Mesodermal cell (in vitro differentiated cells): ENCODE measurements around the gene AGBL4.

Experiments used
- H3K27ac ChIP-seq: 2 replicates; pipeline ENCODE4 v1.7.0; 2013; ENCODE audit warnings: mild to moderate bottlenecking, low read depth, low read length, moderate library complexity; ENCODE audit not compliant: severe bottlenecking
- H3K36me3 ChIP-seq: 2 replicates; pipeline ENCODE4 v1.7.1; 2013; ENCODE audit warnings: mild to moderate bottlenecking, low read length, moderate library complexity; ENCODE audit not compliant: control insufficient read depth, insufficient read depth
- H3K4me1 ChIP-seq: one replicate; pipeline ENCODE4 v1.7.1; 2013; ENCODE audit warnings: mild to moderate bottlenecking, low read length; ENCODE audit not compliant: insufficient read depth, control insufficient read depth, poor library complexity, severe bottlenecking
- H3K4me3 ChIP-seq: 2 replicates; pipeline ENCODE4 v1.7.0; 2013; ENCODE audit warnings: low read length, control low read depth, mild to moderate bottlenecking; ENCODE audit not compliant: insufficient read depth, poor library complexity, severe bottlenecking; ENCODE audit errors: extremely low read depth
- H3K9me3 ChIP-seq: 2 replicates; pipeline ENCODE4 v1.7.1; 2013; ENCODE audit warnings: mild to moderate bottlenecking, low read length, moderate library complexity; ENCODE audit not compliant: control insufficient read depth
- WGBS, 2 experiments: methylation state at CpG; one replicate each; pipeline ENCODE4 v1.1.5; 2013; ENCODE audit warnings: missing lambda C conversion rate in 2 of 2; ENCODE audit not compliant: insufficient coverage in 2 of 2; 5-methylcytosine and 5-hydroxymethylcytosine counted together

Gene AGBL4

GRCh38 chr1:48572646-48573258 lies 1451.0 kb downstream of the AGBL4 start:
- 36 to 45% methylated on average over 4 to 5 of the region's 7 CpGs for WGBS, 2 experiments
- no peak overlapping the region for H3K4me3 ChIP-seq
- H3K36me3 ChIP-seq, result no peaks in the 10 kb centered on the region
- no peaks in the 10 kb centered on the region for H3K4me1 ChIP-seq
- H3K27ac ChIP-seq, result no peak overlapping the region
- no peaks in the 10 kb centered on the region for H3K9me3 ChIP-seq

GRCh38 chr1:48572134-48572533 lies 1451.6 kb downstream of the AGBL4 start:
- no peak overlapping the region for H3K27ac ChIP-seq
- H3K36me3 ChIP-seq, result no peaks in the 10 kb centered on the region
- WGBS, 2 experiments, result 93 to 95% methylated on average over 2 of the region's 4 CpGs
- no peak overlapping the region for H3K4me3 ChIP-seq
- no peaks in the 10 kb centered on the region for H3K9me3 ChIP-seq
- no peaks in the 10 kb centered on the region for H3K4me1 ChIP-seq

- no peaks in the 10 kb centered on the region for H3K9me3 ChIP-seq
- H3K27ac ChIP-seq, result no peak overlapping the region
- WGBS, 2 experiments, result 94 to 100% methylated on average over 2 of the region's 3 CpGs
- no peaks in the 10 kb centered on the region for H3K36me3 ChIP-seq
- no peaks in the 10 kb centered on the region for H3K4me1 ChIP-seq
- H3K4me3 ChIP-seq, result no peak overlapping the region
Observed at GRCh38 chr1:48571303-48571987, 1452.3 kb downstream of the AGBL4 start.

- no peaks in the 10 kb centered on the region for H3K4me1 ChIP-seq
- 65 to 79% methylated on average over 6 of the region's 7 CpGs for WGBS, 2 experiments
- H3K9me3 ChIP-seq, result no peaks in the 10 kb centered on the region
- no peaks in the 10 kb centered on the region for H3K36me3 ChIP-seq
- H3K4me3 ChIP-seq, result no peak overlapping the region
- H3K27ac ChIP-seq, result no peak overlapping the region
Observed at GRCh38 chr1:48570568-48570967, 1453.2 kb downstream of the AGBL4 start.

- no peak overlapping the region for H3K27ac ChIP-seq
- no peak overlapping the region for H3K4me3 ChIP-seq
- H3K4me1 ChIP-seq, result no peaks in the 10 kb centered on the region
- H3K9me3 ChIP-seq, result no peaks in the 10 kb centered on the region
- no peaks in the 10 kb centered on the region for H3K36me3 ChIP-seq
- WGBS, 2 experiments, result 60 to 100% methylated on average over 1 of the region's 2 CpGs
Observed at GRCh38 chr1:48568501-48568900, 1455.3 kb downstream of the AGBL4 start.

DNA sequence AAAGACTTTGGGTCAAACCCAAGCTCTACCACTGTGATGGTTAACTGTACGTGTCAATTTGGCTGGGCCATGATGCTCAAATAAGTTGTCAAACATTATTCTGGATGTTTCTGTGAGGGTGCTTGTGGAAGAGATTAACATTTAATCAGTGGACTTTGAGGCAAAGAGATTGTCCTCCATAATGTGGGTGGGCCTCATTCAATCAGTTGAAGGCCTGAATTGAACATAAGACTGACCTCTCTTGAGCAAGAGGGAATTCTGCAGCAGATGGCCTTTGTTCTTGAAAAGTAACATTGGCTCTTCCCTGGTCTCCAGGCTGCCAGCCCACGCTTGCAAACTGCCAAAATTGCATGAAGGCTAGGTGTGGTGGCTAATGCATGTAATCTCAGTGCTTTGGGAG lies 1457.3 kb downstream of the AGBL4 start:
- no peak overlapping the region for H3K27ac ChIP-seq
- no peaks in the 10 kb centered on the region for H3K4me1 ChIP-seq
- no peaks in the 10 kb centered on the region for H3K36me3 ChIP-seq
- 90 to 100% methylated on average over 2 of the region's 2 CpGs for WGBS, 2 experiments
- no peaks in the 10 kb centered on the region for H3K9me3 ChIP-seq
- H3K4me3 ChIP-seq, result no peak overlapping the region

- H3K4me1 ChIP-seq, result no peaks in the 10 kb centered on the region
- H3K9me3 ChIP-seq, result no peaks in the 10 kb centered on the region
- no CpG with 5 or more reads among the region's 1 CpG for WGBS, 2 experiments
- H3K27ac ChIP-seq, result no peak overlapping the region
- no peak overlapping the region for H3K4me3 ChIP-seq
- H3K36me3 ChIP-seq, result no peaks in the 10 kb centered on the region
Observed at GRCh38 chr1:48563021-48563420, 1460.7 kb downstream of the AGBL4 start.

DNA sequence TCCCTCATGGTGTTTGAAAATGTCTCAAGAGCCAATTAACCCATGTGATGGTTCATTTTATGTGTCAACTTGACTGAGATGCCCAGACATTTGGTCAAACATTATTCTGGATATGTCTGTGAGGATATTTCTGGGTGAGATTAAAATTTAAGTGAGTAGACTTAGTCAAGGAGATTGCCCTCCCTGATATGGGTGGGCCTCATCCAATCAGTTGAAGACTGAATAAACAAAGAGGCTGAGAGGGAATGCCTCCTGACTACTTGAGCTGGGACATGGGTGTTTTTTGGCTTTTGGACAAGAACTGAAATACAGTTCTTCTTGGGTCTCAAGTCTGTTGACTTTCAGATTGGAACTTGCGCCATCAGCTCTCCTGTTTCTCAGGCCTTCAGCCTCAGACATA lies 1462.3 kb downstream of the AGBL4 start:
- H3K4me3 ChIP-seq, result no peak overlapping the region
- no peaks in the 10 kb centered on the region for H3K9me3 ChIP-seq
- H3K36me3 ChIP-seq, result no peaks in the 10 kb centered on the region
- no peak overlapping the region for H3K27ac ChIP-seq
- no peaks in the 10 kb centered on the region for H3K4me1 ChIP-seq
- 100% methylated on average over 1 of the region's 1 CpG for WGBS, 2 experiments

DNA sequence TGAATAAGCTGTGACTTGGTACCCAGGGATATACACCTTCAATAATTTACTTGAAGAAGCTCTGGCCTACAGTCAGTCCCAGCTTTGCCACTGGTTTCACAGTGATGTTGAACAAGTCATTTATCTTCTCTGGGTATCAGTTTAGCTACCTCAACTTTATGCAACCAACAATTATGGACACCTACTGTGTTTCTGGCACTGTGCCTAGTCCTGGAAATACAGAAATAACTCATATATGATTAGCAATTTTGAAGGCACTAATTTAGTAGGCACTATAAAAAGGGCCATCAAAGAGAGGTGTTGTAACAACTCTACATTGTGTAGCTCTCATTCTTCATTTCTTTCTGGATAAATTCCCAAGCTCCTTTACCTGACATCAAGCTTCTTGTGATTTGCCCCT lies 1463.2 kb downstream of the AGBL4 start:
- no peaks in the 10 kb centered on the region for H3K36me3 ChIP-seq
- H3K4me3 ChIP-seq, result no peak overlapping the region
- no peaks in the 10 kb centered on the region for H3K9me3 ChIP-seq
- H3K27ac ChIP-seq, result no peak overlapping the region
- H3K4me1 ChIP-seq, result no peaks in the 10 kb centered on the region

- no CpG with 5 or more reads among the region's 1 CpG for WGBS, 2 experiments
- Histone ChIP-seq H3K4me3 (no peak overlapping the region), H3K27ac (no peak overlapping the region), H3K4me1 (no peaks in the 10 kb centered on the region), H3K9me3 (no peaks in the 10 kb centered on the region), H3K36me3 (no peaks in the 10 kb centered on the region)
Observed at GRCh38 chr1:48560116-48560515, 1463.6 kb downstream of the AGBL4 start.

DNA sequence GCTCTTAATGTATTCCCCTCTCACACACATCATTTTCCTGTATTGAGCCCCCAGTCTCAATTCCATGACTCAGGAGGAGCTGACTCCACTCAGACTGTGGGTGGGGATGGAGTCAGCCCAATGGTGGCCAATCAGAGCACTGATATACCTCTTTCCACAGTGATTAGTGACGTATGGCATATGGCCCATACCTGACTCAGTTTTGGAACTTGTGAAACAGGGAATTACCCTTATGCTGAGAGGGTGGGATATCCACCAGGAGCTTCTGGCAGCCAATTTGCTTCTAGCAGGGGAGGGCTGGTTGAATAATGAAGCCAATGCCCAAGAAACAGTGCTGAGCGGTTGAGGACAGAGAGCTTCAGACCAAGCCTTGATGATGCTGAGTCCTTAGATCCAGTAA lies 1465.4 kb downstream of the AGBL4 start:
- Histone ChIP-seq H3K9me3 (no peaks in the 10 kb centered on the region), H3K36me3 (no peaks in the 10 kb centered on the region), H3K4me3 (no peak overlapping the region), H3K4me1 (no peaks in the 10 kb centered on the region), H3K27ac (no peak overlapping the region)
- WGBS, 2 experiments, result 75 to 100% methylated on average over 1 to 2 of the region's 2 CpGs
